HUES48 (cell line): ENCODE data around the gene NFYC.

ENCODE experiments used
- H3K27ac ChIP-seq: one replicate; pipeline ENCODE4 v1.7.0; 2013; ENCODE audit warnings: low read depth, low read length, inconsistent platforms
- H3K27me3 ChIP-seq: 2 replicates; pipeline ENCODE4 v1.6.1; 2013; ENCODE audit warnings: mild to moderate bottlenecking, low read length; ENCODE audit not compliant: control insufficient read depth, insufficient read depth
- H3K36me3 ChIP-seq: 2 replicates; pipeline ENCODE4 v1.6.1; 2013; ENCODE audit warnings: low read length; ENCODE audit not compliant: control insufficient read depth, insufficient read depth
- H3K4me1 ChIP-seq: 2 replicates; pipeline ENCODE4 v1.6.1; 2013; ENCODE audit warnings: mild to moderate bottlenecking, low read length; ENCODE audit not compliant: control insufficient read depth, insufficient read depth
- H3K4me3 ChIP-seq: 2 replicates; pipeline ENCODE4 v1.5.1; 2013; ENCODE audit warnings: mild to moderate bottlenecking, low read depth, low read length
- H3K9ac ChIP-seq: 2 replicates; pipeline ENCODE4 v1.6.1; 2013; ENCODE audit warnings: mild to moderate bottlenecking, low read depth, low read length, moderate library complexity
- H3K9me3 ChIP-seq: 2 replicates; pipeline ENCODE4 v1.6.1; 2013; ENCODE audit warnings: low read length; ENCODE audit not compliant: control insufficient read depth, insufficient read depth

The NFYC gene

DNA sequence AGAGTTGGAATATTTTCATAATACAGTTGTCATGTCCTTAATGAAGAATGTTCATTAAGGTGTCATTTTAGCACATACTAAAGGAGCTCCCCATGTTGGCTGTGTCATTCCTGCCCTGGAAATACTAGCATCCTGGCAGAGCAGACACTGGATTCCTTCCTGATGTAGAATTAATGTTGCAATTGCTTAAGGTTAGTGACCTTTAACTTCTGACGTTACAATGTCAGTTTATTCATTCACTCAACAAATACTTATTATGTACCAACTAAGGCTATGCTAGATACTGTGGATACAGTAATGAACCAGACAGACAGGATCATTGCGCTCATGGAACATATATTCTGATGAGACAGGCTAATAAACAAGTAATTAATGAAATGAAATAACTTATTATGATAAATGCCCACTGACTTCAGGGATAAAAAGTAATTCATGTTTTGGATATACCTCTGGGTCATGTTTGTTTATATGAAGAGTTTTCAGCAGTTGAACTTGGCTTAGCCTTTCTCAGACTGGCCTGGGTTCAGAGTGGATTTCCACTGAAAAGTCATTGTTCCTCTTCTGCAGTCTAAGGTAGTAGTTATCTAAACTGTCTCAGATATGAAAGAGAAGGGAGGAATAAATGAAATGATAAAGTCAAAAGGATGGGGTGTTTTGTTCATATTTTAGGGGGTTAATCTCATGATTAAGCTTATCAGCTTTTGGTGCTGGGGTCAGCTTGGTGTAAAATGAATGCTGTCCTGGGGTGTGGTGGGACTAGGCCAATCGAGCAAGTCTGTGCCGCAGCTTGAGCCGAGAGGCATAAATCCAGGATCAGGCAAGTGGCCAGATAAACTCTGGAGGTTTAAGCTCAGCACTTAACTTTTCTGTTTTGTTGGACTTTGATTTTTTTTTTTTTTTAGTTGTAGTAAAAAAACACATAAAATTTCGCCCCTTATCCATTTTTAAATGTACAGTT lies 48.8 kb downstream of the NFYC start:
- H3K4me1 ChIP-seq, result peaks cover 5% of the 10 kb centered on the region; the same call in 1 of the 2 replicates
- peaks cover 63% of the 10 kb centered on the region for H3K36me3 ChIP-seq
- no peak overlapping the region for H3K9ac ChIP-seq
- H3K27ac ChIP-seq, result no peak overlapping the region
- H3K9me3 ChIP-seq, result no peaks in the 10 kb centered on the region
- H3K27me3 ChIP-seq, result no peaks in the 10 kb centered on the region
- no peak overlapping the region for H3K4me3 ChIP-seq

GRCh38 chr1:40740997-40741736 lies 49.7 kb downstream of the NFYC start:
- Histone ChIP-seq H3K27me3 (no peaks in the 10 kb centered on the region), H3K4me3 (no peak overlapping the region), H3K36me3 (peaks cover 71% of the 10 kb centered on the region), H3K4me1 (peaks cover under 1% of the 10 kb centered on the region; the same call in 1 of the 2 replicates), H3K27ac (no peak overlapping the region), H3K9me3 (no peaks in the 10 kb centered on the region), H3K9ac (no peak overlapping the region)

DNA sequence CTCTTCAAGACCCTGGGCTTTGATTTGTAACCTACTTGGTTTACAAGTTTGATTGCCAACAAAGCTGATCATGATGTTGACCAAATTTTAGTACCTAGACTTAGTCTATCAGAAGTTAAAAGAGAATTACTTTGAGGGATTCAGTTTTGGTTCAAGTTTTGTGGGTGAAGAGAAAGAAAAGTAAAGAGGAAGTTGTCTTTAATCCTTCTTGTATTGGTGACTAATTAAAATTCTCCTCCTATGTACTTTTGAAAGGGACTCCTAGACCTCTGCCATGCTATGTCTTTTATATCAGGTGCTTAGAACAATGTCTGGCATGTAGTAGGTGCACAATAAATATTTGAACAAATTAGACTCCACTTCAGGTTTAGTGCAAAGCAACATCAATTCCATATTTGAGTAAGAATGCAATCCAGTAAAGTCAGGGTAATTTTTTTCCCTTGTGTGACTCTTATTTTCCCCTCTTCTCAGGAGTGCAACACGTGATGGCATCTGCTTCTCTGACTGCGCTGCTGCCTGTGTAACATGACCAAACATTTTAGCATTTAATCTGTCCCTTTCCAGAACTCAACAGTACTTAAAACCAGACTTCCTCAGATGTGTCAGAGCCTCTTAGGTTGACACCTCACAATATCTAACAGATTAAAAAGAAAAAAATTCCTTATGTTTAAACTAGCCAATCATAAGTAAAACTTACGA lies 51.0 kb downstream of the NFYC start:
- Histone ChIP-seq H3K9me3 (no peaks in the 10 kb centered on the region), H3K27ac (no peak overlapping the region), H3K4me3 (no peak overlapping the region), H3K4me1 (no peaks in the 10 kb centered on the region), H3K9ac (no peak overlapping the region), H3K36me3 (peaks cover 80% of the 10 kb centered on the region), H3K27me3 (no peaks in the 10 kb centered on the region)

GRCh38 chr1:40743452-40743851 lies 51.9 kb downstream of the NFYC start:
- Histone ChIP-seq H3K4me3 (no peak overlapping the region), H3K27me3 (no peaks in the 10 kb centered on the region), H3K9ac (no peak overlapping the region), H3K4me1 (no peaks in the 10 kb centered on the region), H3K27ac (no peak overlapping the region), H3K9me3 (no peaks in the 10 kb centered on the region), H3K36me3 (peaks cover 87% of the 10 kb centered on the region)

GRCh38 chr1:40743860-40744259 lies 52.4 kb downstream of the NFYC start:
- Histone ChIP-seq H3K4me3 (no peak overlapping the region), H3K9ac (no peak overlapping the region), H3K27me3 (no peaks in the 10 kb centered on the region), H3K27ac (no peak overlapping the region), H3K4me1 (no peaks in the 10 kb centered on the region), H3K36me3 (peaks cover 87% of the 10 kb centered on the region), H3K9me3 (no peaks in the 10 kb centered on the region)

- Histone ChIP-seq H3K4me3 (no peak overlapping the region), H3K4me1 (no peaks in the 10 kb centered on the region), H3K9me3 (no peaks in the 10 kb centered on the region), H3K36me3 (peaks cover 87% of the 10 kb centered on the region), H3K9ac (no peak overlapping the region), H3K27me3 (no peaks in the 10 kb centered on the region), H3K27ac (no peak overlapping the region)
Measured at GRCh38 chr1:40745176-40745575, 53.7 kb downstream of the NFYC start.

DNA sequence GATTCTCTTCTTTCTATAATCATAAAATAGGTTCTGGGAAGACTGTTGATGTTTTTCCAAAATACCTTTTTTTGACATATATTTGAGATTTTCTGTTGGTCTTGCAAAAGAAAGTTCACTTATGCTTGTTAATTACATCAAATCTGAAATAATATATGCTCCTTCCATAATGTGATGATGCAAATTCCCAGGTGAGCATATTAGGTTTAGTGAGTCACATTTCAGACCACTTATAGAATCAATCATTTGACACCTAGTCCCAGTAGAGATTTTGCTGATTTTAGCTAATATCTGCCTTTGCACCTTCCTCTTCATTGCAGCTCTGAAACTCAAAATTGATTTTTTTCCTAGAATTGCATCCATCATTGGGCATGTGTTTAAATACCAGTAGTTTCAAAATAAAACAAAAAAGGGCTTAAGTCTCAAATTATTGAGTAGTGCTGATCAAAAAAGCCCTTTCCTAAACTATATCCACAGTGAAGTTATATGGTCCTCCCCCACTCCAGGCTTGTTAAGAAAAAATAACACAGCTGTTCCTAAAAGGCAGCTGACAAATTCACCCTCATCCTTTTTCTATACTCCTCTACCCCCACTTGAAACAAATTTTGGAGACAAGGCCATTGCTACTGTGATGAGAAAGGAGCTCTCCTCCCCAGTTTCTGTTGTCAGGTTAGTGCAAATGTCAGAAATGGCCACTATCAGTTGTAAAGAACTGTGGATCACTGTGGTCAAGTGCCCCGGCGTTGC lies 55.0 kb downstream of the NFYC start:
- Histone ChIP-seq H3K9ac (no peak overlapping the region), H3K27me3 (no peaks in the 10 kb centered on the region), H3K9me3 (no peaks in the 10 kb centered on the region), H3K4me3 (no peak overlapping the region), H3K4me1 (no peaks in the 10 kb centered on the region), H3K36me3 (peaks cover 87% of the 10 kb centered on the region), H3K27ac (no peak overlapping the region)

- H3K27me3 ChIP-seq, result no peaks in the 10 kb centered on the region
- peaks cover 90% of the 10 kb centered on the region for H3K36me3 ChIP-seq
- no peak overlapping the region for H3K4me3 ChIP-seq
- peak overlapping the region; percentile 48 for H3K27ac ChIP-seq
- no peaks in the 10 kb centered on the region for H3K9me3 ChIP-seq
- H3K9ac ChIP-seq, result no peak overlapping the region
- H3K4me1 ChIP-seq, result no peaks in the 10 kb centered on the region
Measured at GRCh38 chr1:40748841-40749718, 57.6 kb downstream of the NFYC start.

DNA sequence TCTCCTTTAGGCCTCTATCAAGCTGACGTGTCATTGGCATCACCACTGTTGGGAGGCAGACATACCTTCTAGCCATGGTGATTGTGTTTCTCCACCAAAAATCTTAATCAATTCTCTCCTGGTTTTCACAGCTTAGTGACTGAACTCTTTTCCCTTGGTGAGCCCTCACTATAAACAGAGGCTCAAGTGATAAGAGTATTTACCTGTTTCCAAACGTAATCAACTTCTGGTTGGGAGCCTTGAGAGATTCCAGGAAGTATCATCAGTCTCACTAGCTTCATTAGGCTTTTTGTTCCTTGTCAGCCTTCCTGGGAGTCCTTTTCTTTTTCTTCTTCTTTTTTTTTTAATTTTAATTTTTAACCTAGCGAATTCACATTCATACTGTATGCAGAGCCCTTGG lies 58.3 kb downstream of the NFYC start:
- Histone ChIP-seq H3K4me3 (no peak overlapping the region), H3K9me3 (no peaks in the 10 kb centered on the region), H3K27ac (peak overlapping the region; percentile 48), H3K27me3 (no peaks in the 10 kb centered on the region), H3K9ac (no peak overlapping the region), H3K4me1 (no peaks in the 10 kb centered on the region), H3K36me3 (peaks cover 95% of the 10 kb centered on the region)
